NCI-H1105 treated with DMSO at 0.1 percent for 48 hours (cell line): ENCODE data around the gene PIGV.
"Not testable (repeated sequence)": the region's sequence is repeated elsewhere in the genome, so short reads cannot be mapped to it uniquely, and the experiment has no call there.

ENCODE experiments used
- DNase-seq: peaks from one replicate; lab custom pipeline; 2025; lab: John Stamatoyannopoulos, UW

The PIGV gene

DNA sequence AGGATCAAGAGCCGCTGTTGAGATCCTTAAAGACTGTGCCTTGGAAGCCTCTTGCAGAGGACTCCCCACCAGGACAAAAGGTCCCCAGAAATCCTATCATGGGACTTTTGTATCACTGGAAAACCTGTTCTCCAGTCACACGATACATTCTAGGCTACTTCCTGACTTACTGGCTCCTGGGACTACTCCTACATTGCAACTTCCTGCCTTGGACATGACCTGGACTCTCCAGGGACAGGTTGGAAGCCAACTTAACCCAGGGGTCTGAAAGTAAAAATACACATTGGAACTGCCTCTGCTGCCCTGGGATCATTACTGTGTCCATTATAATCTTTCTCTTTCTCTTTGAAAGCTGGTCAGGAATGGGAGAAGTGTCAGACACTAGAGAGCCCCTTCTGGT is 9.9 kb downstream of the PIGV start:
- no peak for DNase-seq

DNA sequence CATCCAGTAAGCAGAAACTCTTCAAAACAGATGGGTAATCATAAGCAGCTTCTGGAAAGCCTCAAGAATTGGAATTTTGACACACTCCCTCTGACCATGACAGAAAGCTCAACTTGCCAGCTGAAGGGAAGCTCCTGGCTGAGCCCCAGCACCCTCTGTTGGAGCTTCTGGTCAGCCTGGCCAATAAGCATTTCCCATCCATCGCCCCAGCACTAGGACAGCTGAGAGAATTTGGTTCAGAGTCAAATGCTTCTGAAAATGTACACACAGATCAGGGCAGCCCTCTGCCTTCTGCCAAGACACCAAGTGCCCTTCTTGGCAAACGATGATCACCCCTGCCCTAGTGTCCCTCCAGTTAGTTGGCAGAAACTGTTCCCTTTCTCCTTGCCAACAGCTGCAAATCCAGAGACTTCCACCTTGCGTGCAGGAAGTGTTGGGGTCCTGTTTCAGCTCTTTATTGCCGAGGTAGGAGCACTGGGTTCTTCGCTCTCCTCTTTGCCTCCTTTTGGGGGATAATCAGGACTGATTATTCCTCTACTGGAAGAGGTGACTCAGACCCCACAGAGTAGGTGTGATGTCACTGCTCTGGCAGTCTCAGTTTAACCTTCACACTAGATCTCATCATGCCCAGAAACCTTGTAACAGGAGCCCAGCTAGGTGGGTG is 11.9 kb downstream of the PIGV start:
- peak; percentile 35 for DNase-seq

DNA sequence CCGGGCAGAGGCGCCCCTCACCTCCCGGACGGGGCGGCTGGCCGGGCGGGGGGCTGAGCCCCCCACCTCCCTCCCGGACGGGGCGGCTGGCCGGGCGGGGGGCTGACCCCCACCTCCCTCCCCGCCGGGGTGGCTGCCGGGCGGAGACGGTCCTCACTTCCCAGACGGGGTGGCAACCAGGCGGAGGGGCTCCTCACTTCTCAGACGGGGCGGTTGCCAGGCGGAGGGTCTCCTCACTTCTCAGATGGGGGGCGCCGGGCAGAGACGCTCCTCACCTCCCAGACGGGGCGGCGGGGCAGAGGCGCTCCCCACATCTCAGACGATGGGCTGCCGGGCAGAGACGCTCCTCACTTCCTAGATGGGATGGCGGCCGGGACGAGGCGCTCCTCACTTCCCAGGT is 16.2 kb downstream of the PIGV start:
- not testable (repeated sequence) for DNase-seq

DNA sequence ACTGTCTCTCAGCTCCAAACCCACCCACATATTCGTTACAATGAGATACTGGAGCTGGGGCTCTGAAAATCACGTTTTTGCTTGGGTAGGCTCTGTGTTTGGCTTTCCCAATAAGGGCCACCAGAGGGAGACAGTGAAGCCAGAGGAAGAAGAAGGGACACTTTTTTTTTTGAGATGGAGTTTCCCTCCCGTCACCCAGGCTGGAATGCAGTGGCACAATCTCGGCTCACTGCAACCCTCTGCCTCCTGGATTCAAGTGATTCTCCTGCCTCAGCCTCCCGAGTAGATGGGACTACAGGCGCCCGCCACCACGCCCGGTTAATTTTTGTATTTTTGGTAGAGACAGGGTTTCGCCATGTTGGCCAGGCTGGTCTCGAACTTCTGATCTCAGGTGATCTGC is 22.4 kb downstream of the PIGV start:
- peak; percentile 53 for DNase-seq

DNA sequence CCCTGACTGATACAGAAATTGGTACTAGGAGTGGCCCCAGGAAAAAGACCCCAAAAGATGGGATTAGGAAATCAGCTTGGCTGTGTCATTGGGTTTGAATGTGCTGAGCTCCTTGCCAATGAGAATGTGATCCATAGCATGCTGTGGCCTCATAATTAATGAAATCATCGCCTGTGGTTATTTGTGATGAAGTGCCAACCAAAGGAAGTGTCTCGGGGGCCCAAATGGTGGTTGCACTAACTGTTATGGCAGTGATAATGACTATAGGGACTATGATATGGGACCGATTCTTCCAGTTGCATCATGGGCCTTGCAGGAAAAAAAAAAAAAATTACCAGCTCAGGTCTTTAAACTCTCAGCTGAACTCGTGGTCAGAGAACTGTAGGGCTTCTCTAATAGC is 23.3 kb downstream of the PIGV start:
- DNase-seq = no peak

DNA sequence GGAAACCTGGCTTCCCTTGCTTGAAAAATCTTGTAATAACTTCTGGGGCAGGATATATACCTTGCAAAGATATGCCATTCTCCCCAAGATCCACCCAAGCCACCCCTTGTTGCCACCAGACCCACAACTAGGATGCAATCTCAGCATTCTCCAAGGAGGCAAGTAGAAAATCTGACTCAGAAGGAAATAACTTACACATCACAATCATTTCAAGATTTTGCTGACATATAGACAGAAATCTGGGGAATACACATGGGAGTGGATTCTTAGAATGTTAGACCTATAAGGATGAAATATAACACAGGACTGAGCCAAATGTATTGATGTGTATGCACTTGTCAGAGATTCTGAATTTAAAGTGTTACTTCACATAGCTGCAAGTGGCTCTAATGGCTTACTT is 24.0 kb downstream of the PIGV start:
- no peak for DNase-seq

DNA sequence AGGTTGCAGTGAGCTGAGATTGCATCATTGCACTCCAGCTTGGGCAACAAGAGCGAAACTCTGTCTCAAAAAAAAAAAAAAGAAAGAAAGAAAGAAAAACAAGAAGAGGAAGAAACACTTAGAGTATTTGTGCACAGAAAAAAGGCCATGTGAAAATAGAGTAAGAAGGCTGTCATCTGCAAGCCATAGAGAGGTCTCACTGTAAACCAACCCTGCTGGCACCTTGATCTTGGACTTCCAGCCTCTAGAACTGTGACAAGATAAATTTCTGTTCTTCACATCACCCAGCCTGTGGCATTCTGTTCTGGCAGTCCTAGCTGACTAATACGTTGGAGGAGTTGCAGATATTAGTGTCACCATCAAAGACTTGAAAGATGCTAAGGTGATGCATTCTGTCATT is 26.6 kb downstream of the PIGV start:
- no peak for DNase-seq

DNA sequence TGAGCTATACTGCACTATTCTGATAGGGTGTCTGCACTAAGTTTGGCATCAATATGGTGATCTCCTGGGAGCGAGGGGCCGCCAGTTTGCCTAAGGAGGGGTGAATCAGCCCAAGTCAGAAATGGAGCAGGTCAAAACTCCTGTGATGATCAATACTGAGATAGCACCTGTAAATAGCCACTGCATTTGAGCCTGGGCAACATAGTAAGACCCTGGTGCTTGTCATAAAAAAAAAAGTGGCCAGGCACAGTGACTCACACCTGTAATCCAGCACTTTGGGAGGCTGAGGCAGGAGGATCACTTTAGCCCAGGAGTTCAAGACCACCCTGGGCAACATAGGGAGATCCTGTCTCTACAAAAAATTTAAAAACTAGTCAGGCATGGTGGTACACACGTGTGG is 27.1 kb downstream of the PIGV start:
- no peak for DNase-seq

DNA sequence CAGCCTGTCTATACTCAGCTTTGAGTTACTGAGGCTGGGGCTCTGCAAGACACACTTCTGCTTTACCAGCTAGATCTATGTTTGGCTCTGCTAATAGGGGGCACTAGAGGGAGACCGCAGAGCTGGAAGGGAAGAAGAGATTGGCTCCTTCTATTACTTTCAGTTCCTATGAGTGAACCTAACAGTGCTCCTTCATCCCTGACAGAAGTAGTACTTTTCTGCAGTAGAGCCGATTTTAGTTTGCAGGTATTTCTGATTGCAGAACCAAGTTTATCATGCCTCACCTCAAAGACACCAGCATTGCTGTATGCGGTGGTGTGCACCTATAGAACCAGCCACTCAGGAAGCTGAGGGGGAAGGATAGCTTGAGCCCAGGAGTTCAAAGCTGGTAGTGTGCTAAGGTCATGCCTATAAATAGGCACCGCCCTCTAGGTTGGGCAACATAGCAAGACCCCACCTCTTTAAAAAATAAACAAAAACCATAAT is 33.1 kb downstream of the PIGV start:
- DNase-seq = no peak

DNA sequence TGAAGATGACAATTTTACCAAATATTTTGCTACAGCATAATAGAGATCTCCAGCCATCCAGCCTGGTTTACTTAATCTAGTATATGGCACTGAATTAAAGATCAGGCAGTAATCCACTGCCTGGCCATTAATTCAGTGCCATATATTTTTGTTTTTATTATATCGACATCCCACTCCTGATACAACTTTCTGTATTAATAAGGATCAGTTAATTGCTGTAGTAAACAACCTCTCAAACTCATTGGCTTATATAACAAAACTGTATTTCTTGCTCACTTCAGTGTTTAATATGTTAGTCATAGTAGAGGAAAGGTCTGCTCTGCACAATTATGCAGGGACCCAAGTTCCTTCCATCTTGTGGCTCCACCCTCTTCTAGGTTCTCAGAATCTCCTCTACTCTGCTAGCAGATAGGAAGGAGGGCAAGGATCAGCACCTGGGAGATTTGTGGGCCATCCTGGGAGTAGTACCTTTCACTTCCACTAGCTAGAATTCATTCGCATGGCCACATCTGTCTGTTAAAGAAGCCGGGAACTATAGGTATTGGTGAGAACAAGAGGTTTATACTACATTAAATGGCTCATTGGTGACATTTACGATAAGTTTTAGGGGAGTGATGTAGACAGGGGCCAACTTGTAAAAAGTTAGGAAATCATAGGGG is 35.1 kb downstream of the PIGV start:
- no peak for DNase-seq

DNA sequence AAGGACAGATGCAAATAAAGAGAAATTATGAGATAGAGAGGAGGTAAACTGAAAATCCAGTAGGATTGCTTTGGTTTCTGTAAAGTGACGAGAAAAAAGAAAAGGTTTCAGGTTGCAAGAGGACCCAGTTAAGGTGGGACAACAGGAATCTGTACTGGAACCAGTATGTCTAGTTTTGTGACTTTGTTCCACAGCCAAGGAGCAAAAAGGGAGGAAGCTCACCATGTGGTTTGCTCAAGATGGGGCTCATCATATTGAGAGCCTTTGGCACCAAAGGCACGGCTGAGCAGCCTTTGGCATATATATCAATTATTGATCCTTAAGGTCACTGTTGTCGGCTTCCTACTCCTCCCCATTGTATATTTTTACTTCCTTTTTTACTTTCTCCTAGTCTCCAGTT is 37.0 kb downstream of the PIGV start:
- DNase-seq = no peak

DNA sequence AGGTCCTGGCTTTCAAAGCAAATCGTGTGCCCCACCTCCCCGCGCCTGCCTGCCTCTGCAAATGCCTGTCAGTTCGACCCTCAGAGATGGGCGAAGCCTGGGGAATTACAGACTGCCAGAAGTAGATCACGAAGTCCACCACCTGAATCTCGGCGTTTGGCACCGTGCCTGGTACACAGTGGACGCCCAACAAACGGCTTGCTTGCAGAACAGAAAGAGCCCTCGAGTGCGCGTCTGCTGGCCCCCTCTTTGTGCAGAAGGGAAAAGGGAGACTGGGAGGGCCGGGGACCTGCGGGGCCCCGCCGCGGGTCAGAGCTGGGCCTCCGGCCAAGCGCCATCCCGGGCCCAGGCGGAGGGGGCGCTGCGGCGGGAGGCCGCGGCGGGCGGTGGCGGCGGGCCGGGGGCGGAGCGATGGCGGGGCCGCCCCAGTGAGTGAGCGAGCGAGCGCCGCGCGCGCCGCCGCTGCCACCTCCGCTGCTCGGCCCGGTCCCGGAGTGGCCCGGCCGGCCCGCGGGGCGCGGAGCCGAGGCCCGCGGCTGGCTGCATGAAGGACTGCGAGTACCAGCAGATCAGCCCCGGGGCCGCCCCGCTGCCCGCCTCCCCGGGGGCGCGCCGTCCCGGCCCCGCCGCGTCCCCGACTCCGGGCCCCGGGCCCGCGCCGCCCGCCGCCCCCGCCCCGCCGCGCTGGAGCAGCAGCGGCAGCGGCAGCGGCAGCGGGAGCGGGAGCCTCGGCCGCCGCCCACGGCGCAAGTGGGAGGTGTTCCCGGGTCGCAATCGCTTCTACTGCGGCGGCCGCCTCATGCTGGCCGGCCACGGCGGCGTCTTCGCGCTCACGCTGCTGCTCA is 38.7 kb downstream of the PIGV start, which contains the start of gene ZDHHC18:
TSS of gene ZDHHC18 (plus strand) at position 428 of the 845 bp plus-strand sequence. CDS start at position 545, 117 bp downstream.
- peak; percentile 71 for DNase-seq

DNA sequence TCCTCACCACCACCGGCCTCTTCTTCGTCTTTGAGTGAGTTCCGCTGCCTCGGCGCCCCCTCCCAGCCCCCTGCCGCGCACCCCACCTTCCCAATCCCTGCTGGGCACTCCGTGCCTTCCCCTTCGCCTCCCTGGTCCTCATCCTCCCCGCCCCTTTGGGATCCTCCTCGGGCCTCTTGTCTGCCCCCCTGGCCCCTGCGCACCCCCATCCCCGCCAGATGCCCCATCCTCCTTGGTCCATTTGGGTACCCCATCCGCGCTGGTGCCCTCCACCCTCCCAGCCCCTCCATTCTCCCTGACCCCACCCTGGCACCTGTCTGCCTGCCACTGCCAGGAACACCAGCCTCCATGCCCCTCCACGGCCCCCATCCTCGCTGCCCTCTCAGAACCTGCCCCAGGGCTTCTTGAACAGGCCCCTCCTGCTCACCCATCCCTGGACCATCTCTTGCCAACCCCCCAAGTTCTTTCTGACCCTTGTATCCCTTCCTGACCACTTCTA is 39.4 kb downstream of the PIGV start:
- DNase-seq = no peak

DNA sequence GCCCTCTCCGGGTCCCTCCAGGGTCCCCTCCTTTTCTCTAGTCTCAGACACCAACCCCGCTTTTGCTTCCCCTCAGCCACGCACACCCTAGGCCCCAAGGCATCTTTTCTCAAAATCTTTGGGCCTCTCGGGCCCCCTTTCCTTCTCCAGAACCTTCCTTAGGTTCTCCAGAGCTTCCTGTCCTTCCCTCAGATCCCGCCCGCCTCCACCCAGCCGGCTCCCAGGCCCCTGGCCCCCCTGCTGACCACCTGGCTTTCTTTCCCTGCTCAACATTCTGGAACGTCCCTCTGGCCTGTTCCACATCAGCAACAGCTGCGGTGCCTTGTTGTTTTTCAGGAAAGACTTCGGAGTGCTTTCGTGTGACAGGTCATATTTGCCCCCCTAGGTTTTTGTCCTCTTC is 39.9 kb downstream of the PIGV start:
- no peak for DNase-seq

DNA sequence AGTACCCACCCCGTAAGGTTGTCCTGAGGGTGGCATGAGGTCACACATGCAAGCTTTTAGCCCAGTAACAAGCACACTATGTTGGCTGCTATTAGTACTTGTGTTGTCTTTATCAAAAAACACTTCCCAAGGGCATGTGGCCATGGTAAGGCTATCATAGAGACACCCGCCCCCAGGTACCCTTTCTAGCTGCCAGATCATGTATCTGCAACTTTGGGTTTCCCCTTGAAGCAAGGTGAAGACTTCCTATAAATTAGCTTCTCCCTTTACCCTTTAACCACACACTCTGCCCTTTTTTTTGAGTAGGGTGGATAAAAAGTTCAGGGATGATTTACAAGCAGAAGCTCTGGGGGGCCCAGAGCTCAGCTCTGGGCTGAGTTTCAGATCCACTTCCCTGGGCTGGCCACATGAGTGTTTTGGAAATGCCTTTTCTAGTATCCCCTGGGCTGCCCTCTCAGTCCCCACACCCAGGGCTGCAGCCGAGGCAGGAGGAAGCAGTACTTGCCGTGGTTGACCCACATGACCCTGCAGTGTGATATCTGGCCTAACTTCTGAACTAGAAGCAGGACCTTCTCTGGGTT is 40.8 kb downstream of the PIGV start:
- no peak for DNase-seq

DNA sequence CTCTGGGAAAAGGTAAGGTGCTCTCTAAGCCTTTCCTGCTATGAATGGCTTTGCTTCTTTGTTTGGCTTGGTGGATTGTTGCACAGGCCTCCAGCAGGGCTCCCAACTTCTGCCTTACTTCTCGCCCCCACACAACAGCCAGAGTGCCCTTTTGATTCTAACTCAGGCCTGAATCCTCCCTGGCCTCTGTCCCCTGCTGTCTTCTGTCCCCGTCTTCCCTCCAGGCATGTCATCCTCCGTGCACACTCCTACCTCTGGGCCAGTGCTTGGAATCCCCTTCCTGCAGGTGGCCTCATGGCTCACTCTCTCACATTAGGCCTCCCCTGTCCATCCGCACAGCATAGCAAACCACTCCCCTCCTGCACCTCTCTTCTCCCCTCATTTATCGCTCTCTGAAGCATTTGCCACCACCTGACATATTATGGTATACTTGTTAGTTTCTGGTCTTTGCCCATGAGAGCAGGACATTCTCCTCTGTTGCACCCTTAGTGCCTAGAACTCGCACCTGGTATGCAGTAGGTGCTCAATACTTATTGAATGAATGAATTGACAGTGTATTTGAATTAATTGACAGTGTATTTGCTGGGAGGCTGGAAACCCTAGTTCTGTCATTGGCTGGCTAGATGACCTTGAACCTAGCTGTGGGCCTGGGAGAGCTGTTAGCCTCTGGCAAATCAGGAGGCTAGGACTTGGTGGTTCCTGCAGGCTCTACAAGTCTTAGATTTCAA is 41.6 kb downstream of the PIGV start:
- DNase-seq = no peak

DNA sequence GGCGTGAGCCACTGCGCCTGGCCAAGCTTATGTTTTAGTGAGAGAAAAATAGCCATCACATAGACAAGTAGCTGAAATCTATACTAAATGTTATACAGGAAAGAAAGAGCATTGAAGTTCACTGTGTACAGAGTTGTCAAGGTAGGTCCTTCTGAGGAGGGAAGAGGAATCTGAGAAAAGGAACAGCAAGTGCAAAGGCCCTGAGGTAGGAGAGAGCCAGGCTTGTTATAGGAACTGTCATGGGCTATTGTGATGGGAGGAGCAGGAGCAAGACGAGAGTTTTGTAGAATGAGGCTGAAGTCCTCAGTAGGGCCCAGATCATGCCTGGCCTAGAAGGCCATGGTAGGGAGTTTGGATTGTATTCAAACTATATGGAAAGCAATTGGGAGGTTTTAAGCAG is 43.3 kb downstream of the PIGV start:
- no peak for DNase-seq

DNA sequence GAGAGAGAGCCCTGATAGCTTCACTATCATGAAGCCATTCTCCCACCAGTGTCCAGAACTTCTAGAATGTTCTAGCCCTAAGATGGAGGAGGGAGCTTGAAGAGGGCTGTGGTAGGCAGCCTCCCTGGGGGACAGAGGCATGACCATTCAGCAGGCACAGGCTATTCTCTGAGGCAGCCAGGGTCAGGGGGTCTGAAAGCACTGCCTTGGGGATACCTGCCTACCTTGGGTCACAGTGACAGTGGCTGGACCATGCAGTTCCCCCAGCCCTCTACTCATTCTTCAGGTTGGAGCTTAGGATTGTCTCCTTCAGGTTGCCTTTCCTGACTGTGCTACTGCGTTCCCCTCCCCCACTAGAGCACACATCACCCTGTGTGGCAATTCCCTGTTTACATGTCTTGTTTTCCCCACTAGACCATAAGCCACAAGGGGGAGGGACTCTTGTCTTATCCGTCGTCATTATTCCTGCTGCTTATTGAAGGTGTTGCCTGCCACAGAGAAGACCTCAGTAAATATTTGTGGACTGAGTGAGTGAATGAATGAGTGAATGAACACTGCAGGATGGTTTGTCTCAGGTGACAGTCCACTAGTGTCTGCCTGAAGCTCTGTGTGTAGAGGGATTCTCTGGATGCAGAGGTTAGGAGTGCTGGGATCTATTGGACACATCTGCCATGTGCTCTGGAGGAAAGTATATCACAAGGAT is 43.9 kb downstream of the PIGV start:
- no peak for DNase-seq

DNA sequence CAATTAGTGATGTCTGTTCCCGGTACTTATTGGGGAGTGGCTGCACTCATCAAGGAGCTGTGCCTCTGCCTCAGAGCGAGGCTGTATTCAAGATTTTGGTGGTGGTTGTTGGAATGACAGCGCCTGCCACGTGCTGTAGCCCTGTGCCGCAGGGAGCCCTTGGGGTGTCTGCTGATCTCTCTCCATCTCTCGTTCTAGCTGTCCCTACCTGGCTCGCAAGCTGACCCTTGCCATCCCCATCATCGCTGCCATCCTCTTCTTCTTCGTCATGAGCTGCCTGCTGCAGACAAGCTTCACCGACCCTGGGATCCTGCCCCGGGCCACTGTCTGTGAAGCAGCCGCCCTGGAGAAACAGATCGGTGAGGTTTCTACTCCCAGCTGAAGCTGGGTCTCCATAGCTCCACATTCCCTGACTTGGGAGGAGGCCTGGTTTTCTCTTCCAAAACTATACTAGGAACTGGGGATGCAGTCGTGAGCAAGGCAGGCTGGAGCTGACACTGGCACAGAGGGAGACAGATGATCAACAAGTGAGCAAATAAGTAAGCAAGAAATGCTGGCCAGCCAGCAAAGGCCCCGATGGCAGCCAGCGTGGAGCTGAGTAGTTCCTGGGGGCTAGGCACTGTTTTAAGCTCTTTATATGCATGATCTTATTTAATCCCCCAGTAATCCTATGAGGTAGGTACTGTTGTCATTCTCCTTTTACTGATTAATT is 44.7 kb downstream of the PIGV start:
- no peak for DNase-seq
